K562 (cell line): ENCODE data around the gene SEPHS2. TPM values are rescaled to one million over a fixed set of nuclear protein-coding genes. Genes with fewer than 3 reads are reported as not detected.

Experiments used
- BCL6 ChIP-seq: fragments of 250-450 bp; sonication (Bioruptor Pico); IDR thresholded peaks from 2 replicates; pipeline ENCODE4 v1.4.0; 2020
- BRF1 ChIP-seq: IDR thresholded peaks from 3 replicates; pipeline ENCODE4 v1.6.1; 2011; ENCODE audit warnings: borderline replicate concordance, mild to moderate bottlenecking; ENCODE audit not compliant: insufficient read length; ENCODE audit errors: extremely low read depth
- CAMTA2 ChIP-seq: fragments of 250-450 bp; sonication (Bioruptor Pico); conservative IDR thresholded peaks from 2 replicates; pipeline ENCODE4 v1.5.1; 2022
- ETV5 ChIP-seq: sonication (generic); formaldehyde crosslinking; IDR thresholded peaks from 2 replicates; pipeline ENCODE4 v1.4.0; 2020; ENCODE audit warnings: low read depth, mild to moderate bottlenecking, missing genetic modification reagents
- ETV6 ChIP-seq, 3 experiments: fragments of 150-350 bp in 1 of 3; sonication (generic) in 1 of 3; formaldehyde crosslinking in 1 of 3; IDR thresholded peaks; 2 replicates each; pipeline versions ENCODE4 v1.6.1 to v1.8.0; 2014 to 2022; ENCODE audit warnings: borderline replicate concordance in 2 of 3, low read depth in 2 of 3, antibody characterized with exemption in 1 of 3, low read length in 1 of 3, mild to moderate bottlenecking in 1 of 3, missing genetic modification reagents in 1 of 3
- HMG20B ChIP-seq: fragments of 250-450 bp; sonication (Bioruptor Pico); IDR thresholded peaks from 2 replicates; pipeline ENCODE4 v1.5.0; 2021; ENCODE audit warnings: mild to moderate bottlenecking
- KDM1A ChIP-seq, 2 experiments: fragments of 450-650 bp; IDR thresholded peaks; 2 replicates each; pipeline ENCODE4 v1.6.1; 2016; ENCODE audit warnings: mild to moderate bottlenecking in 2 of 2
- MAFF ChIP-seq: IDR thresholded peaks from 2 replicates; pipeline ENCODE4 v1.6.1; 2012; ENCODE audit warnings: low read length, improper control_type of control experiment
- NCOA2 ChIP-seq, 2 experiments: fragments of 450-650 bp; IDR thresholded peaks; 2 replicates each; pipeline ENCODE4 v1.6.1; 2018; ENCODE audit warnings: mild to moderate bottlenecking in 2 of 2, moderate library complexity in 1 of 2; ENCODE audit not compliant: partially characterized antibody in 2 of 2
- PURB ChIP-seq: sonication (generic); formaldehyde crosslinking; IDR thresholded peaks from 2 replicates; pipeline ENCODE4 v1.9.0; 2021; ENCODE audit warnings: low read depth, mild to moderate bottlenecking, missing genetic modification reagents
- RBM17 ChIP-seq: fragments of 200-400 bp; formaldehyde crosslinking; IDR thresholded peaks from 2 replicates; pipeline ENCODE4 v1.6.1; 2017; ENCODE audit warnings: low read depth, mild to moderate bottlenecking, low read length, borderline replicate concordance
- RFX5 ChIP-seq: IDR thresholded peaks from 2 replicates; pipeline ENCODE4 v1.6.1; 2011; ENCODE audit warnings: low read depth, mild to moderate bottlenecking, improper control_type of control experiment, low read length
- TCF7L2 ChIP-seq: fragments of 150-350 bp; IDR thresholded peaks from 2 replicates; pipeline ENCODE4 v1.6.1; 2016; ENCODE audit warnings: low read depth, mild to moderate bottlenecking, low read length, moderate library complexity
- ZNF121 ChIP-seq: sonication (generic); formaldehyde crosslinking; conservative IDR thresholded peaks from 2 replicates; pipeline ENCODE4 v1.8.0; 2022; ENCODE audit warnings: missing genetic modification reagents
- ZNF124 ChIP-seq: sonication (generic); formaldehyde crosslinking; IDR thresholded peaks from 2 replicates; pipeline ENCODE4 v1.8.1; 2022; ENCODE audit warnings: missing genetic modification reagents
- ZNF583 ChIP-seq: fragments of 250-450 bp; sonication (Bioruptor Pico); IDR thresholded peaks from 2 replicates; pipeline ENCODE4 v1.4.0; 2020
- polyA plus RNA-seq, 8 experiments: library from polyadenylated mRNA; depleted of rRNA in 4 of 8; stranded (reverse) in 5 of 8; unstranded in 3 of 8; fragments of >200 nt; fragmentation: Nextera tagmentation in 2 of 8; fragmentation: Illumina TruSeq in 1 of 8; extraction: Ambion mirVana in 2 of 8; extraction: Trizol in 1 of 8; gene quantifications; 2 replicates each; pipeline versions ENCODE4 v1.2.1 to v1.2.3, GENCODE V29; 2011 to 2014; ENCODE audit warnings: inconsistent platforms in 1 of 8, missing spikeins in 1 of 8
- total RNA-seq, 7 experiments: library from RNA; depleted of rRNA in 6 of 7; stranded (reverse); fragments of >200 nt in 6 of 7; fragmentation: Illumina TruSeq in 2 of 7; extraction: Trizol in 2 of 7; gene quantifications; 2 replicates each; pipeline versions ENCODE4 v1.2.1 to v1.2.3, GENCODE V29; 2011 to 2021; ENCODE audit warnings: low replicate concordance in 1 of 7
- TF ChIP-seq, protein P1 (sequence below), 3 experiments: fragments of 200-800 bp in 1 of 3; fragments of 250-450 bp in 1 of 3; fragments of 450-650 bp in 1 of 3; sonication (Bioruptor Pico) in 1 of 3; sonication (Bioruptor generic) in 1 of 3; formaldehyde crosslinking in 1 of 3; IDR thresholded peaks; 2 replicates each; pipeline versions ENCODE4 v1.6.1 to v1.8.0; 2016 to 2022; ENCODE audit warnings: mild to moderate bottlenecking in 2 of 3, missing genetic modification characterization in 2 of 3, missing compliant biosample characterization in 1 of 3, moderate library complexity in 1 of 3
- TF ChIP-seq, protein P2 (sequence below): sonication (generic); formaldehyde crosslinking; IDR thresholded peaks from 2 replicates; pipeline ENCODE4 v1.8.0; 2022; ENCODE audit warnings: mild to moderate bottlenecking, low read depth, missing genetic modification reagents
- TF ChIP-seq, protein P3 (sequence below), 2 experiments: fragments of 450-650 bp in 1 of 2; sonication (generic) in 1 of 2; formaldehyde crosslinking; conservative IDR thresholded peaks; 2 replicates each; pipeline versions ENCODE4 v1.4.0 to v1.8.1; 2020 to 2022; ENCODE audit warnings: mild to moderate bottlenecking in 1 of 2, missing genetic modification reagents in 1 of 2
- TF ChIP-seq, protein P4 (sequence below): sonication (generic); formaldehyde crosslinking; IDR thresholded peaks from 2 replicates; pipeline ENCODE4 v1.4.0; 2020; ENCODE audit warnings: mild to moderate bottlenecking, missing genetic modification reagents

SEPHS2 gene
- total and polyA plus RNA-seq, 9 of the 15 experiments (the other 6 are each of a cell fraction or from before 2014, with no cell fraction given) = 20.9 to 90.6 (median 43.4) TPM

DNA sequence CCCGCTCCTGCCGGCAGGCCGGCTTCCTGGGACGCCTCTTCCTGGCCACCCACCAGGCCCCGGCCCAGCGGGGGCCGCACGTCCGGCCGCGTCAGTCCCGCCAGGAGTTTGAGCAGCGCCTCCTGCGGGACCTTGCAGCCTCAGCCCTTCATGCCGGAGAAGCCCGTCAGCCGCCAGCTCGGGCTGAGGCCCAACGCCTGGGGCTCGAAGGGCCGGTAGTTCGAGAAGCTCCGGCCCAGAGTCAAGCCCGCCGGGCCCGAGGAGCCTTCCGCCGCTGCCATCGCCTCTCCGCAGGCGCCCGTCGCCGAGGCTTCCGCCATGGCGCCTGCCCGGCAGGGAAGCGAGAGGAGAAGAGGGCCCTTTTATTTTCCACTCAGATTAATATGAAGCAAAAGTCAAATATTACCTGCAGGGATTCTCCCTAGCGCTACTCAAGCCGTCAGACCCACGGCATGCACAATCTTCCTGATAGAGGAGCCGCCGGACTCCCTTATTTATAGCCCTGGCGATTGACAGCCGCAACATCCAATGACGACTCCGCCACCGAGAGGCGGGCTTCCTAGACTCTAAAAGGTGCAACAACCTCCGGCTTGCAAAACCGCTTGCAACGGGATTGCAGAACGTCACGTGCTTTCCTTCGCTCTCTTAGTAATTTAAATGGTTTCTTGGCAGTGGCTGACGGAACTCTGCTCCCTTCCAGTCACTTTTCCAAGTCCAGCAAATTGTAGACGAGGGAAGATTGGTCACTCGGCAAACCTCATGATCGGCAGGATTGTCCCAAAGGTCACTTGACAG lies at the start of gene SEPHS2 (continued):
- TF ChIP-seq, protein P1, sequence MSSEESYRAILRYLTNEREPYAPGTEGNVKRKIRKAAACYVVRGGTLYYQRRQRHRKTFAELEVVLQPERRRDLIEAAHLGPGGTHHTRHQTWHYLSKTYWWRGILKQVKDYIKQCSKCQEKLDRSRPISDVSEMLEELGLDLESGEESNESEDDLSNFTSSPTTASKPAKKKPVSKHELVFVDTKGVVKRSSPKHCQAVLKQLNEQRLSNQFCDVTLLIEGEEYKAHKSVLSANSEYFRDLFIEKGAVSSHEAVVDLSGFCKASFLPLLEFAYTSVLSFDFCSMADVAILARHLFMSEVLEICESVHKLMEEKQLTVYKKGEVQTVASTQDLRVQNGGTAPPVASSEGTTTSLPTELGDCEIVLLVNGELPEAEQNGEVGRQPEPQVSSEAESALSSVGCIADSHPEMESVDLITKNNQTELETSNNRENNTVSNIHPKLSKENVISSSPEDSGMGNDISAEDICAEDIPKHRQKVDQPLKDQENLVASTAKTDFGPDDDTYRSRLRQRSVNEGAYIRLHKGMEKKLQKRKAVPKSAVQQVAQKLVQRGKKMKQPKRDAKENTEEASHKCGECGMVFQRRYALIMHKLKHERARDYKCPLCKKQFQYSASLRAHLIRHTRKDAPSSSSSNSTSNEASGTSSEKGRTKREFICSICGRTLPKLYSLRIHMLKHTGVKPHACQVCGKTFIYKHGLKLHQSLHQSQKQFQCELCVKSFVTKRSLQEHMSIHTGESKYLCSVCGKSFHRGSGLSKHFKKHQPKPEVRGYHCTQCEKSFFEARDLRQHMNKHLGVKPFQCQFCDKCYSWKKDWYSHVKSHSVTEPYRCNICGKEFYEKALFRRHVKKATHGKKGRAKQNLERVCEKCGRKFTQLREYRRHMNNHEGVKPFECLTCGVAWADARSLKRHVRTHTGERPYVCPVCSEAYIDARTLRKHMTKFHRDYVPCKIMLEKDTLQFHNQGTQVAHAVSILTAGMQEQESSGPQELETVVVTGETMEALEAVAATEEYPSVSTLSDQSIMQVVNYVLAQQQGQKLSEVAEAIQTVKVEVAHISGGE (CRISPR knock-in tag; IDR thresholded peaks at IDR 0.05) = peak in 1 of 3 experiments; percentile 67; a peak in 2 of 6 replicates
- TF ChIP-seq, protein P2, sequence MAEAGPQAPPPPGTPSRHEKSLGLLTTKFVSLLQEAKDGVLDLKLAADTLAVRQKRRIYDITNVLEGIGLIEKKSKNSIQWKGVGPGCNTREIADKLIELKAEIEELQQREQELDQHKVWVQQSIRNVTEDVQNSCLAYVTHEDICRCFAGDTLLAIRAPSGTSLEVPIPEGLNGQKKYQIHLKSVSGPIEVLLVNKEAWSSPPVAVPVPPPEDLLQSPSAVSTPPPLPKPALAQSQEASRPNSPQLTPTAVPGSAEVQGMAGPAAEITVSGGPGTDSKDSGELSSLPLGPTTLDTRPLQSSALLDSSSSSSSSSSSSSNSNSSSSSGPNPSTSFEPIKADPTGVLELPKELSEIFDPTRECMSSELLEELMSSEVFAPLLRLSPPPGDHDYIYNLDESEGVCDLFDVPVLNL (CRISPR knock-in tag) = no peak
- TF ChIP-seq BCL6 (no peak), RBM17 (no peak), ETV5 (CRISPR knock-in tag) (peak; percentile 33; the same call in 1 of the 2 replicates), ZNF124 (CRISPR knock-in tag) (no peak), ETV6 (IDR thresholded peaks at IDR 0.05; ENCODE audit: borderline replicate concordance in 1 of 2, low read depth in 2 of 2, low read length in 1 of 2) (no peak), ETV6 (CRISPR knock-in tag; IDR thresholded peaks at IDR 0.05; ENCODE audit: borderline replicate concordance) (0 out of 2 replicates have a peak, but pooled peaks have one; percentile 32), NCOA2 (IDR thresholded peaks at IDR 0.05; ENCODE audit: partially characterized antibody in 2 of 2) (no peak), RFX5 (no peak), ZNF583 (CRISPR knock-in tag) (no peak; the same call in 1 of the 2 replicates), TCF7L2 (no peak), HMG20B (CRISPR knock-in tag) (no peak), PURB (CRISPR knock-in tag) (no peak), CAMTA2 (no peak), KDM1A (IDR thresholded peaks at IDR 0.05) (no peak), MAFF (no peak), BRF1 (no peak), ZNF121 (CRISPR knock-in tag) (no peak)
- TF ChIP-seq, protein P3, sequence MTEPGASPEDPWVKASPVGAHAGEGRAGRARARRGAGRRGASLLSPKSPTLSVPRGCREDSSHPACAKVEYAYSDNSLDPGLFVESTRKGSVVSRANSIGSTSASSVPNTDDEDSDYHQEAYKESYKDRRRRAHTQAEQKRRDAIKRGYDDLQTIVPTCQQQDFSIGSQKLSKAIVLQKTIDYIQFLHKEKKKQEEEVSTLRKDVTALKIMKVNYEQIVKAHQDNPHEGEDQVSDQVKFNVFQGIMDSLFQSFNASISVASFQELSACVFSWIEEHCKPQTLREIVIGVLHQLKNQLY (CRISPR knock-in tag; conservative IDR thresholded peaks at IDR 0.05) = peak in 1 of 2 experiments; percentile 39; a peak in 1 of 4 replicates
- TF ChIP-seq, protein P4, sequence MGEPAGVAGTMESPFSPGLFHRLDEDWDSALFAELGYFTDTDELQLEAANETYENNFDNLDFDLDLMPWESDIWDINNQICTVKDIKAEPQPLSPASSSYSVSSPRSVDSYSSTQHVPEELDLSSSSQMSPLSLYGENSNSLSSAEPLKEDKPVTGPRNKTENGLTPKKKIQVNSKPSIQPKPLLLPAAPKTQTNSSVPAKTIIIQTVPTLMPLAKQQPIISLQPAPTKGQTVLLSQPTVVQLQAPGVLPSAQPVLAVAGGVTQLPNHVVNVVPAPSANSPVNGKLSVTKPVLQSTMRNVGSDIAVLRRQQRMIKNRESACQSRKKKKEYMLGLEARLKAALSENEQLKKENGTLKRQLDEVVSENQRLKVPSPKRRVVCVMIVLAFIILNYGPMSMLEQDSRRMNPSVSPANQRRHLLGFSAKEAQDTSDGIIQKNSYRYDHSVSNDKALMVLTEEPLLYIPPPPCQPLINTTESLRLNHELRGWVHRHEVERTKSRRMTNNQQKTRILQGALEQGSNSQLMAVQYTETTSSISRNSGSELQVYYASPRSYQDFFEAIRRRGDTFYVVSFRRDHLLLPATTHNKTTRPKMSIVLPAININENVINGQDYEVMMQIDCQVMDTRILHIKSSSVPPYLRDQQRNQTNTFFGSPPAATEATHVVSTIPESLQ (CRISPR knock-in tag) = no peak; the same call in 1 of the 2 replicates
